Activated naive CD8-positive, alpha-beta T cell treated with anti-CD3 and anti-CD28 coated beads for 36 hours (primary cell): ENCODE data around the gene PTPRD. TPM values are rescaled to one million over a fixed set of nuclear protein-coding genes. Genes with fewer than 3 reads are reported as not detected.

Source experiments
- DNase-seq: peaks from one replicate; pipeline ENCODE4 v3.0.0; 2021
- H3K27ac Mint-ChIP-seq: one replicate; pipeline ENCODE4 v1.8.0; 2022; ENCODE audit warnings: mild to moderate bottlenecking, moderate library complexity, mixed read lengths
- H3K27me3 Mint-ChIP-seq: one replicate; pipeline ENCODE4 v1.8.0; 2022; ENCODE audit warnings: mild to moderate bottlenecking, mixed read lengths
- H3K36me3 Mint-ChIP-seq: one replicate; pipeline ENCODE4 v1.8.0; 2021; ENCODE audit warnings: mild to moderate bottlenecking, mixed read lengths
- H3K4me1 Mint-ChIP-seq: one replicate; pipeline ENCODE4 v1.8.0; 2021; ENCODE audit warnings: mixed read lengths
- H3K4me3 Mint-ChIP-seq: one replicate; pipeline ENCODE4 v1.8.0; 2022; ENCODE audit warnings: mild to moderate bottlenecking, moderate library complexity, mixed read lengths
- H3K9me3 Mint-ChIP-seq: one replicate; pipeline ENCODE4 v1.8.0; 2022; ENCODE audit warnings: mixed read lengths
- total RNA-seq, 2 experiments: library from RNA; stranded (reverse); gene quantifications; one replicate each; pipeline ENCODE4 v1.2.3, GENCODE V29; 2021

Gene PTPRD
- total RNA-seq, 2 experiments from 2014 or later, result 0.16 to 0.18 TPM

DNA sequence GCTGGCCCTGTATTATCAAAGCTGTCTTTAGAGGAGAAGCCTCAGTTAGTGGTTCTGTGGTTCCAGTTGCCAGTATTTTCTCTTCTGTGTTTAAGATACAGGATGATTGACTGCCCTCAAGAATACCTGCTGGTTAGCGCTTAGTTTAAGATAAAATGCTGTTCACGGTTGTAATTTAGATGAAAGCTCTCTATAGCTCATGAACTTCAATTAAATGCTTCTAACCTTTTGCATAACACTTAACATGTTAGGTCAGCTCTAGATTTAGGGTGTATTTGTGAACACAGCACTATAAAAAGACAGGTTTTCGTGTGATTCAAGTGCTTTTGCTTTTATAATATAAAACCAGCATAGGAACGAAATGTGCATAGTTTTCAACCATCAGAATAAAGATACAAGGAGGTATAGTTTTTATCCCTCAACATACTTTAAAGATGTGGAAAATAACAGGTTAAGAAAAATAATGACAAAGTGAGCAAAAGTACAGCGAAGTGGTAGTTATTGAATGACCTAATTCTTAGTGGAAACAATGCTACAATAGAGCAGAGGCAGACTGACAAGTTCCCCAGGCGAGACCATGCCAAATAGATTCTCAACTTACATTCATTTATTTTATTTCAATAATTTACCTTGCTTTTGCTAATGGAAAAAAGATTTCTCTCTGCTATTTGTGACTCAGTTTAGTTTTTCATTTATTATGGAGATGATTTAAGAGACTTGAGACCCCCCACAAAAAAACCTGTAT, 2210.7 kb downstream of the PTPRD start:
- no peak overlapping the region for H3K27ac Mint-ChIP-seq
- no peak for DNase-seq
- H3K36me3 Mint-ChIP-seq, result no peaks in the 10 kb centered on the region
- H3K9me3 Mint-ChIP-seq, result no peaks in the 10 kb centered on the region
- H3K4me3 Mint-ChIP-seq, result no peak overlapping the region
- no peaks in the 10 kb centered on the region for H3K27me3 Mint-ChIP-seq
- no peaks in the 10 kb centered on the region for H3K4me1 Mint-ChIP-seq

DNA sequence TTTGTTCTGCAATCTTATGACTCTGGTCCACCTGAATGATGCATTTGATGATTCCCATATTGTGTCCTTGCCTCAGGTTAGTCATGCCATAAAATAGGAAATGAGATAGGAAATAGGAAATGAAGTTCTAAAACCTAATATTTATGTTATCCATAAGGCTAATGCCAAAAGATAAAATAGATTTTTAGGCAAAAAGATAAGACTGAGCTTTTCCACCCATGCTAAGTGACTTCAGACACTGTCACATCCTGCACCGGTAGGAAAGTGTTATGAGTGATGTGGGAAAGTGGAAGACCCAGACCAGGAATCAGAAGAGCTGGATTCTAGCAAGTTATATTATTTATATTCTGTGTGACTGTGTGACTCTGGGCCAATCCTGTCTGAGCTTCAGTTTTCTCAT, 2212.4 kb downstream of the PTPRD start:
- no peaks in the 10 kb centered on the region for H3K36me3 Mint-ChIP-seq
- no peaks in the 10 kb centered on the region for H3K9me3 Mint-ChIP-seq
- no peak overlapping the region for H3K27ac Mint-ChIP-seq
- H3K4me1 Mint-ChIP-seq, result no peaks in the 10 kb centered on the region
- peaks cover 4% of the 10 kb centered on the region for H3K27me3 Mint-ChIP-seq
- no peak overlapping the region for H3K4me3 Mint-ChIP-seq
- no peak for DNase-seq

DNA sequence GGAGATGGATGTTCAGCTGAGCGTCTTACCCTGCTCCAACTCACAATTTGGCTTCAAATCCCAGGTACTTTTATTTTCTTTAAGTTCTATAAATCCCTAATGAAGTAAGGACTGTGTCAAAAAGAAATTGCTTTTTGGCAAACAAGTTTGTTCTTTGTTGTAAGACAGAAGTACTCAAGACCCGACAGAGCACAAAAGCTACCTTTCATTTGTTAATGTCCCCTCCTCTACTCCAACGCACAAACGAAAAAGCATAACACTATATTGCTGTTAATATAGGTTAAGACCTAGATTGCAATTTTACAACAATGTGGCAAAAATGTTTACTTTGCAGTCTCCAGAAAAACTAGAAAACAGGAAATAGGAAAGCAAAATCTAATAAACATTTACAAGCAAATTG, 2217.8 kb downstream of the PTPRD start:
- H3K4me3 Mint-ChIP-seq, result no peak overlapping the region
- no peak for DNase-seq
- no peaks in the 10 kb centered on the region for H3K9me3 Mint-ChIP-seq
- H3K4me1 Mint-ChIP-seq, result no peaks in the 10 kb centered on the region
- H3K27me3 Mint-ChIP-seq, result peaks cover 6% of the 10 kb centered on the region
- H3K36me3 Mint-ChIP-seq, result no peaks in the 10 kb centered on the region
- H3K27ac Mint-ChIP-seq, result no peak overlapping the region

DNA sequence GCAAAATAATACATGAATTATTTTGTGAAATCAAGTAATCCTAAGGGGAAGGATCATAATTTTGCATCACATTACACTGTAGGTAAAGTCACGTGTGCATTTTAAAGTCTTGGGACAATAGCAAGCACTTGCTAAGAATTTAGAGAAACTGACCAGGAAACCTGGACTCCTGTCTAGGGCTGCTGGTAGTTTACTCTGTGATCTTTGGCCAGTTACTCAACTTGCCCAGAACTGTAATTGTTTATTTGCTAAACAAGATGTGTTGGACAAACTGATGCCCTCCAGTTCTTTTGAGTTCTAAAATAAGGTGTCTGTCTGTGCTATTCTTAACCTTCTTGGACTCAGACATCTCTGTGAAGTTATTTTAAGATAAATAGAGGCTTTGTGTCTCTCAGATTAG, 2218.5 kb downstream of the PTPRD start:
- Mint-ChIP-seq H3K4me1 (no peaks in the 10 kb centered on the region), H3K9me3 (no peaks in the 10 kb centered on the region), H3K4me3 (no peak overlapping the region), H3K27me3 (peaks cover 8% of the 10 kb centered on the region), H3K36me3 (no peaks in the 10 kb centered on the region), H3K27ac (no peak overlapping the region)
- no peak for DNase-seq

DNA sequence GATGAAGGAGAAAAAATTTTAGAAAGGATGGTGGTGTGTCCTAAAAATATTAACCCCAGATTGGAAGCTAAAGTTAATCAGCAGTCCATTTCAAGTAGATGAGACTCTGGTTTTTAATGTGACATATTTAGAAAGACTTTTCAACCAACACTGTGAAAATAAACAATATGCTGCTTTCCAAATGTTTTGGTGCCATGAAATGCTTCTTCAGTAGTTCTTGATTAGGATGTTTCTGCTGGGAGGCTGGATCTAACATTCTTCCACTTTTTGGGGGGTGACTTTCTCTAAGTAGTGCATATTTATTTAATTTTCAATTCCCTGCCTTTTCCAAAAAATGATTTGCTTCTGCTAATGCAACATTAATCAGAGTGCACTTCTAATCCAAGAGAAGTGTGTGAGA, 2219.9 kb downstream of the PTPRD start:
- Mint-ChIP-seq H3K9me3 (no peaks in the 10 kb centered on the region), H3K27ac (no peak overlapping the region), H3K36me3 (no peaks in the 10 kb centered on the region), H3K27me3 (peaks cover 11% of the 10 kb centered on the region), H3K4me3 (no peak overlapping the region), H3K4me1 (peaks cover 4% of the 10 kb centered on the region)
- no peak for DNase-seq

DNA sequence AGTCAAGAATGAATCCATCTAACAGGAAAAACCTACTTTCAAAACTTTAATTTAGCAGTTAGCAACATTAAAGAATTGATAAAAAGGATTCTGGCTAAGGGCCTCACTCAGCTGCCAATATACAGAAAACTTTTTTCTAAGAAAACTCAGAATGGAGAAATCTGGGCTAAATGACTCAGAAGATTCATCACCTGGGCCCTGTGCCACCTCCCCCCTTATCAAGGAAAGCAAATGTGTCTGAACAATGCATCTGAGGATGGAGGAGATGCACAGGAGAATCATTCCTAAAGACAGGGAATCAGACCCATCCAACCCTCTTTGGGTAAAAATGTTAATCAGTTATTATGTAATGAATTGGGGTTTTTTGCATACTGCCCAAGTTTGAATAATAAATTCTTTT, 2221.2 kb downstream of the PTPRD start:
- no peak overlapping the region for H3K4me3 Mint-ChIP-seq
- peaks cover 4% of the 10 kb centered on the region for H3K4me1 Mint-ChIP-seq
- DNase-seq, result no peak
- peaks cover 11% of the 10 kb centered on the region for H3K27me3 Mint-ChIP-seq
- no peaks in the 10 kb centered on the region for H3K9me3 Mint-ChIP-seq
- no peaks in the 10 kb centered on the region for H3K36me3 Mint-ChIP-seq
- H3K27ac Mint-ChIP-seq, result no peak overlapping the region

DNA sequence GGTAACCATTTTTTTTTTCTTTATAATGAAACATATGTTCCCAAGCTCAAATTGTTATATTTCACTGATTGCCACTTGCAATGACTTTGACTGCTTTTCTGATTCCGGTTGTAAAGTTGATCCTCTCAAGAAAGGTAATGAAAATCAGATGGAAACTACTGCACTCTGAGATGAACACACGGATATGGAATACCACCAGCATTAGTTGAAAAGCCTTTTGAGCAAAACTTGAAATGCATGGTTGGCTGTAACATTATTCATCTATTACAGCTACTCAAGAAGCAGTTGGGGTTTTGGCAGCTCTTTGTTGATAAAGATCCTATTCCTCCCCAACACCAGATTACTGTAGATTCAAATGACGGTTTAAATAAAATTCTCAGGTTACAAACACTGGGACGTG, 2221.7 kb downstream of the PTPRD start:
- peaks cover 8% of the 10 kb centered on the region for H3K27me3 Mint-ChIP-seq
- no peak overlapping the region for H3K27ac Mint-ChIP-seq
- peaks cover 4% of the 10 kb centered on the region for H3K4me1 Mint-ChIP-seq
- no peak for DNase-seq
- H3K4me3 Mint-ChIP-seq, result no peak overlapping the region
- no peaks in the 10 kb centered on the region for H3K36me3 Mint-ChIP-seq
- no peaks in the 10 kb centered on the region for H3K9me3 Mint-ChIP-seq

DNA sequence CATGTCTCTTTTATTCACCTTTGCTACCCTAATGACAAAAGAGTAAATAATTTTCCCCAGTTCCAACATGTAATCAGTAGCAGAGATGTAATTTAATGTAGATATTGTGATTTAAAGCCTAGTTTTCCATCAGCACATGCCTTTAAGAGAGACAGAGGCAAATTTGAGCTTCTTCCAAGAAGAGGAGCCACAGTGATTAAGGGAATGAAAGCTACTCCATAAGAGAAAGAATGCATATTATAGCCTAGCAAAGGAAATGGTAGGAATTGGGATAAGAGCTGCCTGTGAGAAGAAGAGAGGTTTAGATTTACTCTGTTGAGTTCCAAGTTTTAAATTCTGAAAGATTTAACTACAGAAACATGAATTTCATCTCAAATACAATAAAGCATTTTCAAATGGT, 2222.2 kb downstream of the PTPRD start:
- Mint-ChIP-seq H3K4me3 (no peak overlapping the region), H3K9me3 (no peaks in the 10 kb centered on the region), H3K4me1 (peaks cover 4% of the 10 kb centered on the region), H3K27ac (no peak overlapping the region), H3K36me3 (no peaks in the 10 kb centered on the region), H3K27me3 (peaks cover 8% of the 10 kb centered on the region)
- DNase-seq, result no peak

DNA sequence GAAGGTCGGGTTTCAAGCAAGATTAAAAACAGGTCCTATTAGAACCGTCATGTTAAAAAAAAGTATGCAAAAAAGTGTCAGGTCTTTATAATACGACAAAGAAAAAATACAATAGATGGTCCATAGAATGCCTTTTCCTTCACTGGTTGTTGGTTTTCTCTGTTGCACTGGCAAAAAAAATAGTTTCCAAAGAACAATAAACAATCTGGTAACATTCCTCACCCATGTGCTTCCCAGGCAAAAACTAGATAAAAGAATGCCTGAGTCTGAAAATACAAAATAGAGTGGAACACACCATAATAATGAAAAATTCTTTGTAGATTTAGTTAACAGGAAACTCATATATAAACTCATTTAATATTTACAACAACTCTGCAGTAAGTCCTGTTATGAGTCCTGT, 2223.3 kb downstream of the PTPRD start:
- Mint-ChIP-seq H3K4me3 (no peak overlapping the region), H3K9me3 (no peaks in the 10 kb centered on the region), H3K27ac (no peak overlapping the region), H3K27me3 (peaks cover 8% of the 10 kb centered on the region), H3K36me3 (no peaks in the 10 kb centered on the region), H3K4me1 (peaks cover 4% of the 10 kb centered on the region)
- DNase-seq, result no peak

DNA sequence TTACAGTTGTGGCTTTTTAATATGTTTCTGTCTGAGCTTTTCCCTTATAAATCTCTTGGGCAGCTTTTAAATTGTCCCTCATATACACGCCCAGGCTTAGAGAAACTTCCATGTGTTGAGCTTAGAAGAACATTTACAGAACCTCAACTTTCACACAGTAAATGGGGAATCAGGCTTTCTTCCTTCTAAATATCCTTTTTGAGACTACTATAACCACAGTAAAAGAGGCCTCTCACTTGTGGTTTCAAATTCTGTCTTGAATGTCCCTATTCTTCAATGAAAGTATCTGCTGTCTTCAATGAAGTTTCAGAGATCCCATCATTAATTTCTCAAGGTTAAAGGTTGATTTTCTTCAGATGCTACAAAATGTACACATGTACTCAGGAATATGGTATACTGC, 2224.7 kb downstream of the PTPRD start:
- Mint-ChIP-seq H3K27ac (no peak overlapping the region), H3K27me3 (peaks cover 8% of the 10 kb centered on the region), H3K9me3 (no peaks in the 10 kb centered on the region), H3K36me3 (no peaks in the 10 kb centered on the region), H3K4me3 (no peak overlapping the region), H3K4me1 (peaks cover 4% of the 10 kb centered on the region)
- DNase-seq, result no peak

DNA sequence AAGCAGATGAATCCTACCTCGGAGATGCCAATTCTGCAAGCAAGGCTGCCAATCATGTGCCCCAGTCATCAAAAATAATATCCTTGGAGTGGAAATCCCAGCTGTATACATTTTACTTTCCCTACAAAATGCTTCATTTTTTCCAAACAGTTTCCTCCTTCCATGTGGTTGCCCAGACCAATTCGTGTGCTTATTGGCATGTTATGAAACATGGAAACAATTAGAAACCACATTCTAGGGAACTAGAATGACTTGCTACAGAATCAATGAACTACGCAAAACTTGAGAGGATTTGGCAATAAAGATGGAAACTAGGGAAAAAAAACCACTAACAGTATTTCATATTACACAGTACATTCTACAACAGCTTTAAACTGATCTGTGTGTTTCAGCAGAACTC, 2228.7 kb downstream of the PTPRD start:
- Mint-ChIP-seq H3K27ac (no peak overlapping the region), H3K4me1 (peaks cover 4% of the 10 kb centered on the region), H3K9me3 (no peaks in the 10 kb centered on the region), H3K27me3 (peaks cover 7% of the 10 kb centered on the region), H3K4me3 (no peak overlapping the region), H3K36me3 (no peaks in the 10 kb centered on the region)
- DNase-seq, result no peak

DNA sequence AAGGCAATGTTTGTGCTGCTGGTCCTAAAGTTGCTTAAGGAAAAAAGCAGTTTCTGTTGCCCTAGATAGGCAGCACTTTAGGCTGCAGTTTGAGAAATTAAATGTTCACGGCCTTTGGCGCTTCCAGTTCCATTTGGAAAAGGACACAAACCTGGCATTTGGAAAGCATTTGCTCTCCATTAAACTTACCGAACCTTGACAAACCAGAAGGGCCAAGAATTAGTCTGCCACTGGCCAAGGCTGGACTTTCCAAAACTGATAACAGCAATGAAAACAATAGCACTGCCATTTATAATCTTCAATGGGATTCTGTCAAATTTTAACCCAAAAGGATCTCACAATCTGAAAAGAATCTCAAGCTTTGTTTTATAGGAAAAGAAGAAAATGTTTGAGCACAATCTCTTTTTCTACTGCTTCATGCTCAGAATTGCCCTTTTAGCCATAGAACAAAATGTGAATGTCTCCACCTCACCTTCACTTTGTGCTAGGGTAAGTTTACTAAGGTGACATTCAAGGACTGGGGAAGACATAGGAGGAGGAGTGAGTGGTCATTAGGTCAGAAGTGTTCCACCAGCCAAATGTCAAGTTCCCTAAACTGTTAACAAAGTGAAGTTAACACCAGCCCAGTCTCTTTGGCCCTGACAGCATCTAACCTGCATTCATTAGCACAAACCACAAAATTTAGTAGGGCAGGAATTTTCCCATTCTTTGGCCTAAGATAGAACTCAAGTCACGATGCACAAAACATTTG, 2229.8 kb downstream of the PTPRD start:
- no peak for DNase-seq
- Mint-ChIP-seq H3K27ac (no peak overlapping the region), H3K27me3 (peaks cover 6% of the 10 kb centered on the region), H3K4me3 (no peak overlapping the region), H3K9me3 (no peaks in the 10 kb centered on the region), H3K4me1 (peaks cover under 1% of the 10 kb centered on the region), H3K36me3 (no peaks in the 10 kb centered on the region)

DNA sequence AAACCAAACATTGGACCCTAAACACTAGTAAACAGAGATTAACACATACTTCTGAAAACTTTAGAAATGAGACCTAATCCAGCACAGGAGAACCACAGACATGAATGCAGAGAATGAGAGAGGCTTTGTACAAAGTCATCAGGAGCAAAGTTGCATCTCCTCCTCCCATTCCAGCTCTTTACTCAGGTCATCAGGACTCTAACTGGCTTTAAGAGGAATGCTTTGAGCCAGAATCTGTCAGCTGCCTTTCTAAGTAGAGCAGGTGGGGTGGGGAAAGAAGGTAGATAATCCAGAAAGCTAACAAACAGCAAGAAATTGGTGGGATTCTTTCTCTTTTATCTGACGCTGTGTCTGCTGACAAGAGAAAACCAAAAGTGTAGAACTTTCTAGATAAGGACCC, 2230.5 kb downstream of the PTPRD start:
- Mint-ChIP-seq H3K4me3 (no peak overlapping the region), H3K27ac (no peak overlapping the region), H3K27me3 (peaks cover 6% of the 10 kb centered on the region), H3K4me1 (no peaks in the 10 kb centered on the region), H3K36me3 (no peaks in the 10 kb centered on the region), H3K9me3 (no peaks in the 10 kb centered on the region)
- no peak for DNase-seq

DNA sequence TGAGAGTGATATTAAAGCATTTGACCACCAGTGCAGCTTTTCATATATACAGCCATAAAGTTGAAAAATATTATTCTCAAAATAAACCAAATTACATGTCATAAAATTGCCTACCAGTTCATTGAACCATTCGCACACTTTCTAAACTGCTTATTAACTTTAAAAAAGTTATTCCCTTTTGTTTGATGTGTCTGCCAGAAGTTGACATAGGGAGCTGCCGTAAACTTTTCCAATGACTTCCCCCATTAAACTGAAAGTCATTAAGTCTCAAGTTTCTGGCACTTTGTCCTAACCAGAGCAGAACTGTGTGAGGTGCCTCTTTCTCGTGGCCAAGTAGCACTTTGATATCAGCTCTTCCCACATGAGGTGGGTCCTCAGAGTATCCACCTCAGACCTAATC, 2231.2 kb downstream of the PTPRD start:
- peaks cover 9% of the 10 kb centered on the region for H3K27me3 Mint-ChIP-seq
- no peak overlapping the region for H3K27ac Mint-ChIP-seq
- no peak for DNase-seq
- no peaks in the 10 kb centered on the region for H3K9me3 Mint-ChIP-seq
- H3K4me1 Mint-ChIP-seq, result no peaks in the 10 kb centered on the region
- H3K4me3 Mint-ChIP-seq, result no peak overlapping the region
- no peaks in the 10 kb centered on the region for H3K36me3 Mint-ChIP-seq

DNA sequence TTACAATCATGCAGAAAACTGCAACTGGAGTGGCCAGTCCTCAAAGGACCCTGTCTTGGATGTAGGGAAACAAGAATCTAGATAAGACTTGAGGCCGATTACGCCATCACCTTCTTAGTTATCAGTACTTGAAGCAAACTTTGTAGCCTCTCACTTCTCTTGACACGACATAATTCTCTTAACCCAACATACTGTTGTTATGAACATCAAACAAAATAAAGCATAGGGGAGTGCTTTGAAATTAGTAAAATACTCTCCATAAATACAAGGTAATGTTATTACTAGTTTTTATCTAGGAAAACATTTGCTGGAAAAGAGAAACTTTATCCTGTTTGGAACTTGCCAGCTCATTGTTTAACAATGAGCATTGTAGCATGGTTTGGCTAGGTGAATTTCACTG, 2238.3 kb downstream of the PTPRD start:
- no peak overlapping the region for H3K4me3 Mint-ChIP-seq
- no peak for DNase-seq
- peaks cover 2% of the 10 kb centered on the region for H3K27me3 Mint-ChIP-seq
- no peak overlapping the region for H3K27ac Mint-ChIP-seq
- no peaks in the 10 kb centered on the region for H3K9me3 Mint-ChIP-seq
- H3K4me1 Mint-ChIP-seq, result no peaks in the 10 kb centered on the region
- H3K36me3 Mint-ChIP-seq, result no peaks in the 10 kb centered on the region

DNA sequence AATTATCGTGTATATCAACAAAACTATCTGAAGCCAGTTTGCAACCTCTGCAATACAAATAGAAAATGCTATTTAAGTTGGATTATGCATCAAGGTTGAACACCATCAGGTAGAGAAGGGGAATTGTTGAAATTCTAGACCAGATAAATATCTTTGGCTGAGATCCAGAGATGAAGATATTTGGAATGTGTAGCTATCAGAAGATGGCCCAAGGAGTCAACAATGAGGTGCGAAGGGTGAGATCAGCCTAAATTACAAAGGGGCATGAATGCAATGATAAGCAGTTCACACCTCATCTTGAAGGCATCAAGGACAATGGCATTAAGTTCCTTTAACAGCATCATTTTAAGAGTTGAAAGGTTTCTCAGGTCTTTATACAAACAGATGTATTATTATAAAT, 2241.1 kb downstream of the PTPRD start:
- no peak for DNase-seq
- H3K27ac Mint-ChIP-seq, result no peak overlapping the region
- H3K36me3 Mint-ChIP-seq, result no peaks in the 10 kb centered on the region
- H3K27me3 Mint-ChIP-seq, result peaks cover under 1% of the 10 kb centered on the region
- H3K4me1 Mint-ChIP-seq, result no peaks in the 10 kb centered on the region
- H3K4me3 Mint-ChIP-seq, result no peak overlapping the region
- no peaks in the 10 kb centered on the region for H3K9me3 Mint-ChIP-seq
